Keratinocyte (primary cell): ENCODE results near the gene EID2B. TPM values are rescaled to one million over a fixed set of nuclear protein-coding genes. Genes with fewer than 3 reads are reported as not detected.

Experiments used
- DNase-seq: peaks from one replicate; pipeline ENCODE4 v3.0.0-alpha.2; 2011; ENCODE audit warnings: low read depth, missing footprints, low spot score
- FAIRE-seq: peaks from 2 replicates; lab custom pipeline; 2011; peaks lifted over from hg19 to GRCh38; lab: Jason Lieb, UNC
- H2AFZ ChIP-seq: 2 replicates; pipeline ENCODE4 v1.6.0; 2012; ENCODE audit warnings: low read length, control low read depth, inconsistent platforms; ENCODE audit not compliant: control insufficient read depth
- H3K27ac ChIP-seq: 2 replicates; pipeline ENCODE4 v1.5.1; 2011; ENCODE audit warnings: low read length; ENCODE audit not compliant: control insufficient read depth, insufficient read depth
- H3K27me3 ChIP-seq: 3 replicates; pipeline ENCODE4 v1.6.0; 2011; ENCODE audit warnings: low read length; ENCODE audit not compliant: control insufficient read depth, insufficient read depth; ENCODE audit errors: extremely low read depth
- H3K36me3 ChIP-seq, 2 experiments: 2 replicates in 1 of 2; 3 replicates in 1 of 2; pipeline ENCODE4 v1.5.1; 2011; ENCODE audit warnings: low read length in 2 of 2, mild to moderate bottlenecking in 1 of 2; ENCODE audit not compliant: control insufficient read depth in 2 of 2, insufficient read depth in 2 of 2; ENCODE audit errors: extremely low read depth in 1 of 2
- H3K4me1 ChIP-seq: 3 replicates; pipeline ENCODE4 v1.5.1; 2011; ENCODE audit warnings: low read length; ENCODE audit not compliant: control insufficient read depth, insufficient read depth; ENCODE audit errors: extremely low read depth
- H3K4me2 ChIP-seq: 3 replicates; pipeline ENCODE4 v1.6.0; 2011; ENCODE audit warnings: low read depth, low read length; ENCODE audit not compliant: control insufficient read depth, insufficient read depth; ENCODE audit errors: extremely low read depth
- H3K4me3 ChIP-seq, 3 experiments: fragments of 200-600 bp in 1 of 3; sonication (generic) in 1 of 3; 2 replicates in 2 of 3; 3 replicates in 1 of 3; pipeline ENCODE4 v1.5.1; 2011 to 2016; ENCODE audit warnings: low read length in 3 of 3, mild to moderate bottlenecking in 3 of 3, control low read depth in 2 of 3, inconsistent platforms in 1 of 3, low read depth in 1 of 3, mixed read lengths in 1 of 3, mixed run types in 1 of 3, moderate library complexity in 1 of 3; ENCODE audit not compliant: control insufficient read depth in 2 of 3, insufficient read depth in 2 of 3; ENCODE audit errors: extremely low read depth in 1 of 3
- H3K79me2 ChIP-seq: 2 replicates; pipeline ENCODE4 v1.6.0; 2012; ENCODE audit warnings: low read length; ENCODE audit not compliant: control insufficient read depth, insufficient read depth
- H3K9ac ChIP-seq: 3 replicates; pipeline ENCODE4 v1.6.0; 2011; ENCODE audit warnings: low read length; ENCODE audit not compliant: control insufficient read depth, insufficient read depth; ENCODE audit errors: extremely low read depth
- H3K9me1 ChIP-seq: 3 replicates; pipeline ENCODE4 v1.6.0; 2011; ENCODE audit warnings: low read length; ENCODE audit not compliant: control insufficient read depth, insufficient read depth; ENCODE audit errors: extremely low read depth
- H3K9me3 ChIP-seq: 2 replicates; pipeline ENCODE4 v1.5.1; 2012; ENCODE audit warnings: low read depth, low read length; ENCODE audit not compliant: control insufficient read depth
- H4K20me1 ChIP-seq: 3 replicates; pipeline ENCODE4 v1.6.0; 2011; ENCODE audit warnings: low read length; ENCODE audit not compliant: control insufficient read depth, insufficient read depth; ENCODE audit errors: extremely low read depth
- CTCF ChIP-seq, 3 experiments: IDR thresholded peaks in 1 of 3; conservative IDR thresholded peaks in 1 of 3; optimal IDR thresholded peaks in 1 of 3; 2 replicates in 2 of 3; 3 replicates in 1 of 3; pipeline versions ENCODE3 to v1.5.1; 2011; ENCODE audit warnings: low read length in 3 of 3, mild to moderate bottlenecking in 3 of 3, moderate library complexity in 2 of 3, control low read depth in 1 of 3, inconsistent platforms in 1 of 3; ENCODE audit not compliant: insufficient read depth in 2 of 3; ENCODE audit errors: extremely low read depth in 1 of 3
- EZH2 ChIP-seq: IDR thresholded peaks from one replicate; pipeline ENCODE4 v1.6.1; 2012; ENCODE audit warnings: inconsistent platforms, mild to moderate bottlenecking, low read length, moderate library complexity
- dilution Hi-C: fragments of 300-500 bp; cut with MboI; formaldehyde crosslinking; loops from one replicate; pipeline ENCODE4 v1.7.0; 2020; ENCODE audit warnings: low sequenced_read_pairs; ENCODE audit not compliant: extremely low pct_ligation_motif_present
- polyA plus RNA-seq, 5 experiments: library from polyadenylated mRNA; depleted of rRNA in 3 of 5; stranded (reverse) in 3 of 5; stranded (forward) in 1 of 5; unstranded in 1 of 5; fragments of >200 nt; gene quantifications; 1 replicate in 1 of 5; 2 replicates in 3 of 5; 3 replicates in 1 of 5; pipeline versions ENCODE4 v1.2.1 to v1.2.3, GENCODE V29; 2011 to 2012; ENCODE audit warnings: missing spikeins in 2 of 5, low read depth in 1 of 5, low replicate concordance in 1 of 5

Gene EID2B
- polyA plus RNA-seq, 1 donor (not counting 4 experiments of a cell fraction or from before 2014, with no cell fraction given), result 1.1 TPM

GRCh38 chr19:39501340-39501739 lies 31.3 kb downstream of the EID2B start:
- Histone ChIP-seq H3K4me2 (no peak overlapping the region), H3K9me3 (no peaks in the 10 kb centered on the region)
- TF ChIP-seq EZH2 (no peak), CTCF (optimal IDR thresholded peaks at IDR 0.05 in 1 of 3, IDR thresholded peaks at IDR 0.05 in 1 of 3, conservative IDR thresholded peaks at IDR 0.05 in 1 of 3; ENCODE audit: extremely low read depth in 1 of 3, insufficient read depth in 2 of 3, low read length in 3 of 3) (no peak)

GRCh38 chr19:39500543-39500942 lies 32.1 kb downstream of the EID2B start:
- FAIRE-seq, result no peak
- H3K27me3 ChIP-seq, result peaks cover 54% of the 10 kb centered on the region

More at GRCh38 chr19:39501340-39501739, 31.3 kb downstream of the EID2B start:
- H2AFZ ChIP-seq, result no peak overlapping the region
- H3K36me3 ChIP-seq, result no peaks in the 10 kb centered on the region
- no peaks in the 10 kb centered on the region for H4K20me1 ChIP-seq
- H3K9me1 ChIP-seq, result peaks cover 2% of the 10 kb centered on the region
- no peak overlapping the region for H3K4me3 ChIP-seq
- no peak for FAIRE-seq
- no peak overlapping the region for H3K27ac ChIP-seq
- no peaks in the 10 kb centered on the region for H3K79me2 ChIP-seq
- H3K27me3 ChIP-seq, result peaks cover 57% of the 10 kb centered on the region
- no peak for DNase-seq
- H3K4me1 ChIP-seq, result peaks cover 6% of the 10 kb centered on the region
- dilution Hi-C loops, result no loop called here
- no peak overlapping the region for H3K9ac ChIP-seq

More at GRCh38 chr19:39500543-39500942, 32.1 kb downstream of the EID2B start:
- peaks cover 2% of the 10 kb centered on the region for H3K9me1 ChIP-seq
- no peak overlapping the region for H3K4me2 ChIP-seq
- H3K9ac ChIP-seq, result no peak overlapping the region
- TF ChIP-seq CTCF (optimal IDR thresholded peaks at IDR 0.05 in 1 of 3, IDR thresholded peaks at IDR 0.05 in 1 of 3, conservative IDR thresholded peaks at IDR 0.05 in 1 of 3; ENCODE audit: extremely low read depth in 1 of 3, insufficient read depth in 2 of 3, low read length in 3 of 3), result no peak
- TF ChIP-seq EZH2, result no peak
- no peaks in the 10 kb centered on the region for H3K79me2 ChIP-seq
- DNase-seq, result no peak
- no peak overlapping the region for H3K4me3 ChIP-seq
- dilution Hi-C loops, result no loop called here
- H3K36me3 ChIP-seq, result no peaks in the 10 kb centered on the region
- H4K20me1 ChIP-seq, result no peaks in the 10 kb centered on the region
- no peak overlapping the region for H2AFZ ChIP-seq
- no peak overlapping the region for H3K27ac ChIP-seq
- H3K9me3 ChIP-seq, result no peaks in the 10 kb centered on the region
- peaks cover 6% of the 10 kb centered on the region for H3K4me1 ChIP-seq
